ENCODE data around the gene ZC3HAV1. TPM values are rescaled to one million over a fixed set of nuclear protein-coding genes. Genes with fewer than 3 reads are reported as not detected.
"Not testable (repeated sequence)": the region's sequence is repeated elsewhere in the genome, so short reads cannot be mapped to it uniquely, and the experiment has no call there.

Gene ZC3HAV1
- total and polyA plus RNA-seq, 10 donors = 12.7 to 82.4 (median 61.7) TPM

GRCh38 chr7:139127648-139128047 lies 18.1 kb upstream of the ZC3HAV1 start:
- Histone ChIP-seq H3K4me3 (no peak overlapping the region), H3K36me3 (no peaks in the 10 kb centered on the region), H3K9me3 (no peaks in the 10 kb centered on the region), H3K27me3 (replicated peaks in 1 of 7) (no peaks in the 10 kb centered on the region), H3K27ac (no peak overlapping the region), H3K4me1 (peaks cover 0 to 30% (median 6%) of the 10 kb centered on the region in 6 donors)
- intact Hi-C loops (cut with DNase I; ENCODE audit: low total_unique reads) = loop anchor here (10.0 kb wide), 1 partner anchor 53 kb away; no protein-coding TSS in a partner anchor
- no peak for DNase-seq
- 75 to 85% (median 84%) methylated on average over 4 of the region's 4 CpGs for WGBS, 5 donors
- no peak for TF ChIP-seq POLR2AphosphoS5 (IDR thresholded peaks at IDR 0.05)
- TF ChIP-seq, protein P1, sequence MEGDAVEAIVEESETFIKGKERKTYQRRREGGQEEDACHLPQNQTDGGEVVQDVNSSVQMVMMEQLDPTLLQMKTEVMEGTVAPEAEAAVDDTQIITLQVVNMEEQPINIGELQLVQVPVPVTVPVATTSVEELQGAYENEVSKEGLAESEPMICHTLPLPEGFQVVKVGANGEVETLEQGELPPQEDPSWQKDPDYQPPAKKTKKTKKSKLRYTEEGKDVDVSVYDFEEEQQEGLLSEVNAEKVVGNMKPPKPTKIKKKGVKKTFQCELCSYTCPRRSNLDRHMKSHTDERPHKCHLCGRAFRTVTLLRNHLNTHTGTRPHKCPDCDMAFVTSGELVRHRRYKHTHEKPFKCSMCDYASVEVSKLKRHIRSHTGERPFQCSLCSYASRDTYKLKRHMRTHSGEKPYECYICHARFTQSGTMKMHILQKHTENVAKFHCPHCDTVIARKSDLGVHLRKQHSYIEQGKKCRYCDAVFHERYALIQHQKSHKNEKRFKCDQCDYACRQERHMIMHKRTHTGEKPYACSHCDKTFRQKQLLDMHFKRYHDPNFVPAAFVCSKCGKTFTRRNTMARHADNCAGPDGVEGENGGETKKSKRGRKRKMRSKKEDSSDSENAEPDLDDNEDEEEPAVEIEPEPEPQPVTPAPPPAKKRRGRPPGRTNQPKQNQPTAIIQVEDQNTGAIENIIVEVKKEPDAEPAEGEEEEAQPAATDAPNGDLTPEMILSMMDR (IDR thresholded peaks at IDR 0.05 in 8 of 11, conservative IDR thresholded peaks at IDR 0.05 in 3 of 11) = peak in 4 of 11 experiments; percentile 13 to 28 (median 26)
- no peak for TF ChIP-seq POLR2A (IDR thresholded peaks at IDR 0.05)

DNA sequence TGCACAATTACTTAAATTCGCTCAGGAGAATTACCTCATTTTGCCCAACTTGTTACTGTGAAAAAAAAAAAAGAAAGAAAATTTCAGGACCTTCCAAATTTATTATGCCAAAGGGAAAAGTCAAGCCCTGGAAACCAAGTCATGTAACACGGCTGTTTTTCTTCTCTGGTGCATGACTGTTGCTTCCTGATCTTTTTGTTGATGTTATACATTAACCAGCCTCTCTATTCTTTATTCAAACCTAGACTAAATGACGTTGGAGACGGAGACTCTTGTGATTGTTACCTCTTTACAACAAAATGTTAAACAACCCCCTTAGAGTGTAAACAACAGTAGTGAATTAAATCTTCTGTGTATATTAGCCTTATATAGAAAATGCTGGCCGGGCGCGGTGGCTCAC lies 16.1 kb upstream of the ZC3HAV1 start:
- Histone ChIP-seq H3K27me3 (replicated peaks in 1 of 7) (no peaks in the 10 kb centered on the region), H3K36me3 (no peaks in the 10 kb centered on the region), H3K27ac (no peak overlapping the region), H3K4me1 (peaks cover 0 to 15% (median 0%) of the 10 kb centered on the region in 6 donors), H3K9me3 (no peaks in the 10 kb centered on the region), H3K4me3 (no peak overlapping the region)
- 91 to 94% (median 93%) methylated on average over 7 of the region's 7 CpGs for WGBS, 5 donors
- no peak for DNase-seq
- intact Hi-C loops (cut with DNase I; ENCODE audit: low total_unique reads) = loop anchor here (10.0 kb wide), 1 partner anchor 51 kb away; no protein-coding TSS in a partner anchor
- TF ChIP-seq POLR2AphosphoS5 (IDR thresholded peaks at IDR 0.05) (no peak), POLR2A (IDR thresholded peaks at IDR 0.05) (no peak)
- TF ChIP-seq, protein P1 (IDR thresholded peaks at IDR 0.05 in 8 of 11, conservative IDR thresholded peaks at IDR 0.05 in 3 of 11) = no peak

GRCh38 chr7:139124995-139125394 lies 15.5 kb upstream of the ZC3HAV1 start:
- 84 to 95% (median 89%) methylated on average over 3 of the region's 3 CpGs for WGBS, 5 donors
- not testable (repeated sequence) for DNase-seq
- intact Hi-C loops (cut with DNase I; ENCODE audit: low total_unique reads) = loop anchor here (10.0 kb wide), 1 partner anchor 50 kb away; no protein-coding TSS in a partner anchor

DNA sequence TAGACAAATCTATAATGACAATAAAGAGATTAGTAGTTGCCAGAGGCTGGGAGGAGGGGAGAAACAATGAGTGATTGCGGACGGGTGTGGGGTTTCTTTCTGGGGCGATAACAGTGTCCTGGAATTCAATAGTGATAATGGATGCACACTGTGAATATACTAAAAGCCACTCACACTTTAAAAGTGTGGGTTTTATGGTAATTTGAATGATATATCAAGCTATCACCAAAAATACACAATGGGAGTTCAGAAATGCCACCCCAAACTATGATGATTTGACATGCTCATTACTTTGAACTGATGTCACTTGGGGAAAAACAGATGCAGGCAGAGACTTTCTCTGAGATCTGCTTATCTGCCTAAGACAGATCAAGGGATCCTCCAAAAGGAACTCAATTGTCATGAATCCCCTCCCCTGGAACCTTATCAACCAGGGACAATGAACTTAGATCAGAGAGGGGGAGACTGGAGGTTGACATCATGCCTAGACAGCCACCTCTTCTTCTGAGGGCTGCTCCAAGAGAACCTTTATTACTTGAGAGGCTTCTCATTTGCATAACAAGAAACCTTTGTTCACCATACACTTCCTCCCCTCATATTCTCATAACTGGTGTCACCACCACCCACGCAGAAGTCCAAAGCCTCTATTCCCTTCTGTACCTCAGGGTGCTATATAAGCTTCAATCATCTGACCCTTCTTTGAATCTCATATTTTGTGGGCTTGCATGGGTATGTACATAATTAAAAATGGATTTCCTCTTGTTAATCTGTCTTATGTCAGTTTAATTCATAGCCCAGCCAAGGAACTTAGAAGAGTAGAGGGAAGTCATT lies 14.8 kb upstream of the ZC3HAV1 start:
- no peaks in the 10 kb centered on the region for H3K9me3 ChIP-seq
- WGBS, 5 donors = 75 to 89% (median 87%) methylated on average over 4 of the region's 4 CpGs
- intact Hi-C loops (cut with DNase I; ENCODE audit: low total_unique reads) = loop anchor here (10.0 kb wide), 1 partner anchor 49 kb away; no protein-coding TSS in a partner anchor
- TF ChIP-seq POLR2A (IDR thresholded peaks at IDR 0.05) = no peak
- TF ChIP-seq, protein P1 (IDR thresholded peaks at IDR 0.05 in 8 of 11, conservative IDR thresholded peaks at IDR 0.05 in 3 of 11) = no peak
- TF ChIP-seq POLR2AphosphoS5 (IDR thresholded peaks at IDR 0.05) = no peak
- no peaks in the 10 kb centered on the region for H3K36me3 ChIP-seq
- H3K27ac ChIP-seq = no peak overlapping the region
- no peak overlapping the region for H3K4me3 ChIP-seq
- no peaks in the 10 kb centered on the region for H3K27me3 ChIP-seq (replicated peaks in 1 of 7)
- H3K4me1 ChIP-seq = peaks cover 0 to 22% (median 5%) of the 10 kb centered on the region in 6 donors
- no peak for DNase-seq

More at GRCh38 chr7:139124995-139125394, 15.5 kb upstream of the ZC3HAV1 start:
- not testable (repeated sequence) for H3K27ac ChIP-seq; H3K4me3 ChIP-seq; H3K9me3 ChIP-seq; H3K27me3 ChIP-seq (replicated peaks in 1 of 7); H3K36me3 ChIP-seq
- H3K4me1 ChIP-seq = peaks cover 0 to 15% (median 0%) of the 10 kb centered on the region in 6 donors

Measured in spleen (tissue), 11 donors.